K562 (cell line): ENCODE results near the gene SLCO3A1.

Experiments used
- CREB1 ChIP-seq, 2 experiments: sonication (generic) in 1 of 2; formaldehyde crosslinking in 1 of 2; IDR thresholded peaks; 2 replicates each; pipeline versions ENCODE4 v1.6.1 to v1.8.0; 2012 to 2022; ENCODE audit warnings: inconsistent platforms in 1 of 2, mild to moderate bottlenecking in 1 of 2, missing genetic modification reagents in 1 of 2, moderate library complexity in 1 of 2
- CTCF ChIP-seq, 3 experiments: IDR thresholded peaks in 2 of 3; conservative IDR thresholded peaks in 1 of 3; 2 replicates each; pipeline ENCODE4 v1.5.1; 2011 to 2012; ENCODE audit warnings: low read length in 3 of 3, mild to moderate bottlenecking in 3 of 3, control low read depth in 2 of 3, improper control_type of control experiment in 1 of 3, inconsistent platforms in 1 of 3, low read depth in 1 of 3, mixed read lengths in 1 of 3, moderate library complexity in 1 of 3; ENCODE audit not compliant: insufficient read depth in 2 of 3
- EZH2 ChIP-seq: IDR thresholded peaks from 2 replicates; pipeline ENCODE4 v1.6.1; 2012; ENCODE audit warnings: low read depth, mild to moderate bottlenecking, inconsistent platforms, low read length, borderline replicate concordance
- MAFF ChIP-seq: IDR thresholded peaks from 2 replicates; pipeline ENCODE4 v1.6.1; 2012; ENCODE audit warnings: low read length, improper control_type of control experiment
- ZNF408 ChIP-seq: fragments of 250-450 bp; sonication (Bioruptor Pico); IDR thresholded peaks from 2 replicates; pipeline ENCODE4 v1.4.0; 2020; ENCODE audit warnings: low read depth, mild to moderate bottlenecking, moderate library complexity

- TF ChIP-seq CTCF (IDR thresholded peaks at IDR 0.05 in 2 of 3, conservative IDR thresholded peaks at IDR 0.05 in 1 of 3; ENCODE audit: insufficient read depth in 2 of 3, low read depth in 1 of 3, low read length in 3 of 3) (no peak), ZNF408 (CRISPR knock-in tag) (no peak), CREB1 (IDR thresholded peaks at IDR 0.05) (no peak), CREB1 (CRISPR knock-in tag; IDR thresholded peaks at IDR 0.05) (no peak), EZH2 (no peak), MAFF (no peak)
These were observed 58.3 kb downstream of the SLCO3A1 start for GRCh38 chr15:91911844-91912243.
